ENCODE measurements around the gene MARCHF5.

- no peak for TF ChIP-seq JUNB (IDR thresholded peaks at IDR 0.05)
- TF ChIP-seq MAX (IDR thresholded peaks at IDR 0.05; ENCODE audit: low read depth, low read length): no peak
- TF ChIP-seq MXI1 (IDR thresholded peaks at IDR 0.05; ENCODE audit: low read depth, low read length): no peak
- no peak for TF ChIP-seq CTCF (IDR thresholded peaks at IDR 0.05 in 2 of 3, conservative IDR thresholded peaks at IDR 0.05 in 1 of 3; ENCODE audit: control insufficient read depth in 2 of 3, extremely low read depth in 1 of 3, insufficient read depth in 1 of 3, low read depth in 3 of 3, low read length in 3 of 3)
Observed at GRCh38 chr10:92323079-92323478, 32.1 kb downstream of the MARCHF5 start.

Data from GM12878 (cell line).